GM12874 (cell line): Measurements from ENCODE around the gene OR4S2.

Source experiments
- TF ChIP-seq, protein P1 (sequence below): IDR thresholded peaks from 2 replicates; pipeline ENCODE4 v1.5.1; 2011; ENCODE audit warnings: low read depth, mild to moderate bottlenecking, control low read depth, low read length, moderate library complexity; ENCODE audit not compliant: insufficient read depth

The OR4S2 gene, protein sequence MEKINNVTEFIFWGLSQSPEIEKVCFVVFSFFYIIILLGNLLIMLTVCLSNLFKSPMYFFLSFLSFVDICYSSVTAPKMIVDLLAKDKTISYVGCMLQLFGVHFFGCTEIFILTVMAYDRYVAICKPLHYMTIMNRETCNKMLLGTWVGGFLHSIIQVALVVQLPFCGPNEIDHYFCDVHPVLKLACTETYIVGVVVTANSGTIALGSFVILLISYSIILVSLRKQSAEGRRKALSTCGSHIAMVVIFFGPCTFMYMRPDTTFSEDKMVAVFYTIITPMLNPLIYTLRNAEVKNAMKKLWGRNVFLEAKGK

DNA sequence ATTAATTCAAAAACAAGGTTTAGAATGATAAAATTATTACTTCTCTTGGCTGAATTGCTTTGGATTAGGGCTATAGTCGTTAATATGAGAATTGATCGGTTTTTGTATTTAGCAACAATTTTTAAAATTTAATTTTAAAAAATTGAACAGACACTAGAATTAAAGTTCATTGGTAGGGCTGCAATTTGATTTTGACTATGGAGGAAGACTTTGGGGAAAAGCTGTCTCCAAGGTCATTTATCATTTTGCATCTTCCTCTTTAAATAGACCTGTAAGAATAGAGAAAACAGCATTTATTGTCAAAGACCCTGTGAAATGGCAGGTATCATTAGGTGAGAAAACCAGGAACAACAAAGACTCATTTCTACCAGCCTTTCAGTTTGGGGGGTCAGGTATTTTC is at the start of gene OR4S2:
Gene OR4S2, plus strand, starts transcription at position 301 of the 400 bp plus-strand sequence. CDS start 2,577 bp downstream, outside the sequence.
- TF ChIP-seq, protein P1, sequence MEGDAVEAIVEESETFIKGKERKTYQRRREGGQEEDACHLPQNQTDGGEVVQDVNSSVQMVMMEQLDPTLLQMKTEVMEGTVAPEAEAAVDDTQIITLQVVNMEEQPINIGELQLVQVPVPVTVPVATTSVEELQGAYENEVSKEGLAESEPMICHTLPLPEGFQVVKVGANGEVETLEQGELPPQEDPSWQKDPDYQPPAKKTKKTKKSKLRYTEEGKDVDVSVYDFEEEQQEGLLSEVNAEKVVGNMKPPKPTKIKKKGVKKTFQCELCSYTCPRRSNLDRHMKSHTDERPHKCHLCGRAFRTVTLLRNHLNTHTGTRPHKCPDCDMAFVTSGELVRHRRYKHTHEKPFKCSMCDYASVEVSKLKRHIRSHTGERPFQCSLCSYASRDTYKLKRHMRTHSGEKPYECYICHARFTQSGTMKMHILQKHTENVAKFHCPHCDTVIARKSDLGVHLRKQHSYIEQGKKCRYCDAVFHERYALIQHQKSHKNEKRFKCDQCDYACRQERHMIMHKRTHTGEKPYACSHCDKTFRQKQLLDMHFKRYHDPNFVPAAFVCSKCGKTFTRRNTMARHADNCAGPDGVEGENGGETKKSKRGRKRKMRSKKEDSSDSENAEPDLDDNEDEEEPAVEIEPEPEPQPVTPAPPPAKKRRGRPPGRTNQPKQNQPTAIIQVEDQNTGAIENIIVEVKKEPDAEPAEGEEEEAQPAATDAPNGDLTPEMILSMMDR: no peak

DNA sequence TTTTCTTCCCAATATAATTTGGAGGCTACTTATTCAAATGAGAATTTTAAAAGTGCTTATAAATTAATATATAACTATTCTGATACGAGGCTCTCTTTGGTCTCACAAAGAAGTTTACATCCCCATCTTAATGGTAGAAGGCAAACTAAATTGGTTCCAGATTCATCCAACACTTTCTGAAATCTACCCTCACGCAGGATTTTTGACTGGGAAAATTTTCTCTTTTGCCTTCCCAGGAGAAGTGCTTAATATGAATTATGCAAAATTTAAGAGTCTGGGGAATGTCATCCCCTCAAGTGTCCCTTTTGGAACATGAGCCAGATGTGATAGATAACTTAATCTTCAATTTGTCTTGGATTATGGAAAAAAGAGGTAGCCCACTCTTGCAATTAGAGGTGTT is 40.6 kb upstream of the OR4S2 start, which contains the start of gene OR4C11:
Gene OR4C11, minus strand, starts transcription at position 101 of the 400 bp plus-strand sequence. CDS start 3,272 bp downstream, outside the sequence.
- TF ChIP-seq, protein P1: no peak

DNA sequence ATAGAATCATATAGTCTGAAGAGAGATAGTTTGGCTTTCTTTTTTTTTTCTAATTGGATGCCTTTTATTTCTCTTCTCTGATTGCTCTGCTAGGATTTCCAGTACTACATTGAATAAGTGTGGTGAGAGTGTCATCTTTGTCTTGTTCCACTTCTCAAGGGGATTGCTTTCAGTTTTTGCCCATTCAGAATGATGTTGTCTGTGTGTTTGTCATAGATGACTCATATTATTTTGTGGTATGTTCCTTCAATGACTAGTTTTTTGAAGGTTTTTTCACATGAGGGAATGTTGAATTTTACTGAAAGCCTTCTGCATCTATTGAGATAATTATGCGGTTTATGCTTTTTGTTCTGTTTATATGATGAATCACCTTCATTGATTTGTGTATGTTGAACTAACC is 23.6 kb upstream of the OR4S2 start:
- TF ChIP-seq, protein P1: no peak

DNA sequence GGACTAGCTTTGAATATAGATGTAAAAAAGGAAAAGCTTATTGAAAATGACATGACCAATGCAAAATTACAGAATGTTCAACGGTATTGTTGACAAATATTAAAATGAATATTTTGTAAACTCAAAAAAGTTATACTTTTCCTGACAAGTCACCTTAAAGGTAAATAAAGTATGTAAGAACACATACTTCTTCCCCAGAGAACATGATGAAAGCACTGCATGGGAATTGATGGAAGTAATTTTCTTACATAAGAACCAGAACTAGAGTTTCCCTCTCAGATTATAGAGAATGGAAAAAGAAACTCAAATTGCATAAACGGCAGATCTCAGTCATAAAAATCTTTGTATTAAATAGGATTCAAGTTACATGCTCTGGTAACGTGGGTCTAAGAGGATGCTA is 13.3 kb upstream of the OR4S2 start, which contains the start of gene OR4P4:
Gene OR4P4, plus strand, starts transcription at position 301 of the 400 bp plus-strand sequence.
- TF ChIP-seq, protein P1: no peak

DNA sequence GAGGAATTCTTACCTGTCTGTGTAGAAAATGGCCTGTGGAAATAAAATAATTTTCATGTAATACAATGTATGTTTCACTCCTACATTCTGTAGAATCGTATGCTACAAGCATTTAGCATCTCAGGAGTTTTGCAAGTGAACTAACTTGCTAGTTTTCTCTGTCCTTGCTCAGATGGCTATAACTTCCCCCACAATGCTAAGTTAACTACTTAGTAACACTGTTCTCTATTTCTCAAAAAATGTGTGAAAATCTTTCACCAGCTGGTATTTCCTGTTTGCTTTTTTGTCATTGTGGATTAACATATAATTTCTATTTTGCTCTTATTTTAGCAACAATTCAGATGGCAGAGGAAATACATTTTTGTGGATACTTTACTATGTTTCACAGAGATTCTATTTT is 4.4 kb downstream of the OR4S2 start:
- TF ChIP-seq, protein P1: no peak

DNA sequence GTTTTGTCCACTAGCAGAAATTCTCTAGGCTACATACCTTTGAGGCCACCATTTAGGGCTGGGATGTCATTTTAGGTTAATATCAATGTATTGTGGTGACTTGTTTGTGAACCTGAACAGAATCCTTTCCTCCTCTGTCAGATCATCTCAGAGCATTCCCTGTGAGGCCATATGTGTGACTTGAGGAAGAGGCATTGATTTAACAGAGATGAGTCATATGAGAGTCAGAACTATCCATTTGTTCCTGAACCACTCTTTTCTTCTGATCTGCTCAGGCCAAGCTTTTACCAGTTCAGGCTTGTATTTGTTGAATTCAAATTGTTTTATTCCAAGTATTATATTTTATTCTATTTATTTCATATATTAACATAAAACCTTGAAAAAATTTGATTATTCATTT is 7.0 kb downstream of the OR4S2 start:
- TF ChIP-seq, protein P1: no peak

DNA sequence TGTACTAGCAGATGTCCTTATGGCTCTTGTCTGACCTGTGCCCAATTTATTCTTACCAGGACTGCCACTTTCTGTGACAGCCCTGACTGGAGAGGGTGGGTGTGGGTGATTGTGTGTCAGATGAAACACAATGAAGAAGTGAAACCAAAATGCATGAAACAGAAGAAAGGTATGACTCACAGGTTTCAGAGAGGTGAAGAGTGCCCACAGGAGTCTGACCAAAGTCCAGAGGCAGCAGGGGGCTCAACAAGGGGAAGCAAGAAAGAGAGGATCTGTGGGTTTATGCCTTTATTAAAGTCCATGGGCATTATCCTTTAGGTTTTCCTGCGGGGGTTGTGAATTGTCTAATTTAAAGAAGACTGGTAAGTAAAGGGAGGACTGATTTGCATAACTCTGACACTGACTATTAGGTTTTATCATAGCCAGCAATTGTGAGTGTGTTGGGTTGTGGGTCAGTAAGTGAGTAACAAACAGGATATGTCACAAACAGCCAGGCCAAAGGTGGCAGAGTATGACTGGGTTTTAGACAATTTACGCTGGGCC is 10.0 kb downstream of the OR4S2 start:
- TF ChIP-seq, protein P1: no peak
